Mesodermal cell (in vitro differentiated cells): ENCODE data around the gene PTPRN2.

Experiments
- H3K27ac ChIP-seq: 2 replicates; pipeline ENCODE4 v1.7.0; 2013; ENCODE audit warnings: mild to moderate bottlenecking, low read depth, low read length, moderate library complexity; ENCODE audit not compliant: severe bottlenecking
- H3K36me3 ChIP-seq: 2 replicates; pipeline ENCODE4 v1.7.1; 2013; ENCODE audit warnings: mild to moderate bottlenecking, low read length, moderate library complexity; ENCODE audit not compliant: control insufficient read depth, insufficient read depth
- H3K4me1 ChIP-seq: one replicate; pipeline ENCODE4 v1.7.1; 2013; ENCODE audit warnings: mild to moderate bottlenecking, low read length; ENCODE audit not compliant: insufficient read depth, control insufficient read depth, poor library complexity, severe bottlenecking
- H3K4me3 ChIP-seq: 2 replicates; pipeline ENCODE4 v1.7.0; 2013; ENCODE audit warnings: low read length, control low read depth, mild to moderate bottlenecking; ENCODE audit not compliant: insufficient read depth, poor library complexity, severe bottlenecking; ENCODE audit errors: extremely low read depth
- H3K9me3 ChIP-seq: 2 replicates; pipeline ENCODE4 v1.7.1; 2013; ENCODE audit warnings: mild to moderate bottlenecking, low read length, moderate library complexity; ENCODE audit not compliant: control insufficient read depth
- WGBS, 2 experiments: methylation state at CpG; one replicate each; pipeline ENCODE4 v1.1.5; 2013; ENCODE audit warnings: missing lambda C conversion rate in 2 of 2; ENCODE audit not compliant: insufficient coverage in 2 of 2; 5-methylcytosine and 5-hydroxymethylcytosine counted together

Gene PTPRN2

DNA sequence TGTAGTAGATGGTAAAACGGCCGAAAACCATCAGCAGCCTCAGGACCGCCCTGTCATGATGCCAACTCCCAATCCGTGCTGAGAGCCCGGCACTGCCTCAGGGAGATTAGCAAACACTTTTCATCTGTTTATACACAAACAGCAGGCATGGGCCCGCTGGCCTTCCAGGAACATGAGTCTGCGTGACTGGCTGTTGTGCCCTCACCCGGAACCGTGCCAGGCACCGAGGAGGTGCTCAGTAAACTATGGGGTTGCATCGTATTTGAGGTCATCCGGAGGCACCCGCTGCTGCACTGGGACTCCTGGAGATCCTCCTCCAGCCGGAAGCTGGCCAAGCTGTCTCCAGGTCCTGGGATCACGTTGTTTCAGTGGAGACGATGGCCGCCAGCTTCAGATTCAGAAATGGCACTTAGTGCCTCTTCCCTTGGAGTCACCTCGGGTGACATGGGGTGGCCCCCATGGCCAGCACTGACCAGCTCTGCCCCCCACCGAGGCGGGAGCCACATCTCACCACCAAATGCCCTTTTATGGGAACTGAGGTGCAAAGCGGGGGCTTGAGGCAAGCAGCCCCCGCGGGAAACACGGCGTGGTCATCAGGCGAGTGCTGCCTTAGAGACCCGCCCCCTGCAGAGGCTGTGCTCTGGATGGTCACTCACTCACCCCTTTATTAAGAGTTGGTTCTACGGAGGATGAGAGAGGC is 585.9 kb downstream of the PTPRN2 start:
- Histone ChIP-seq H3K36me3 (no peaks in the 10 kb centered on the region), H3K4me3 (no peak overlapping the region), H3K27ac (no peak overlapping the region), H3K9me3 (peaks cover 60% of the 10 kb centered on the region), H3K4me1 (no peaks in the 10 kb centered on the region)
- 86 to 91% methylated on average over 21 to 26 of the region's 28 CpGs for WGBS, 2 experiments

DNA sequence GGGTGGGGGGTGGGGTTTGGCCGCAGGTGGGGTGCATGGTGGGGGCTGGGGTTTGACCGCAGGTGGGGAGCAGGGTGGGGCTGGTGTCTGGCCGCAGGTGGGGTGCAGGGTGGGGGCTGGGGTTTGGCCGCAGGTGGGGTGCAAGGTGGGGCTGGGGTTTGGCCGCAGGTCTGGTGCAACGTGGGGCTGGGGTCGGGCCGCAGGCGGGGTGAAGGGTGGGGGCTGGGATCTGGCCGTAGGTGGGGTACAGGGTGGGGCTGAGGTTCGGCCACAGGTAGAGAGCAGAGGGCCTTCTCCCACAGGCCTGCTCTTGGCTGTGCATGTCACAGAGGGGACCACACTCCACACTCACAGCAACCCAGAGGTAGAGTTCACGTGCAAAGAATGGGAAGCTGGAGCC is 586.6 kb downstream of the PTPRN2 start:
- no peak overlapping the region for H3K27ac ChIP-seq
- no peaks in the 10 kb centered on the region for H3K36me3 ChIP-seq
- H3K4me3 ChIP-seq, result no peak overlapping the region
- H3K9me3 ChIP-seq, result peaks cover 60% of the 10 kb centered on the region
- WGBS, 2 experiments, result 87% methylated on average over 7 of the region's 12 CpGs; no CpG with 5 or more reads in 1 of the 2 experiments
- H3K4me1 ChIP-seq, result no peaks in the 10 kb centered on the region

GRCh38 chr7:158000160-158000559 is 587.5 kb downstream of the PTPRN2 start:
- no peak overlapping the region for H3K27ac ChIP-seq
- no peak overlapping the region for H3K4me3 ChIP-seq
- 63 to 83% methylated on average over 1 to 4 of the region's 6 CpGs for WGBS, 2 experiments
- peaks cover 59% of the 10 kb centered on the region for H3K9me3 ChIP-seq
- no peaks in the 10 kb centered on the region for H3K4me1 ChIP-seq
- no peaks in the 10 kb centered on the region for H3K36me3 ChIP-seq

- no peaks in the 10 kb centered on the region for H3K36me3 ChIP-seq
- no peaks in the 10 kb centered on the region for H3K4me1 ChIP-seq
- 69 to 70% methylated on average over 18 to 23 of the region's 24 CpGs for WGBS, 2 experiments
- H3K4me3 ChIP-seq, result no peak overlapping the region
- peaks cover 62% of the 10 kb centered on the region for H3K9me3 ChIP-seq
- no peak overlapping the region for H3K27ac ChIP-seq
Measured at GRCh38 chr7:157998884-157999552, 588.6 kb downstream of the PTPRN2 start.

GRCh38 chr7:157997471-157997870 is 590.2 kb downstream of the PTPRN2 start:
- Histone ChIP-seq H3K4me3 (no peak overlapping the region), H3K27ac (no peak overlapping the region), H3K9me3 (peaks cover 63% of the 10 kb centered on the region), H3K4me1 (no peaks in the 10 kb centered on the region), H3K36me3 (no peaks in the 10 kb centered on the region)
- 48 to 83% methylated on average over 1 to 5 of the region's 5 CpGs for WGBS, 2 experiments

DNA sequence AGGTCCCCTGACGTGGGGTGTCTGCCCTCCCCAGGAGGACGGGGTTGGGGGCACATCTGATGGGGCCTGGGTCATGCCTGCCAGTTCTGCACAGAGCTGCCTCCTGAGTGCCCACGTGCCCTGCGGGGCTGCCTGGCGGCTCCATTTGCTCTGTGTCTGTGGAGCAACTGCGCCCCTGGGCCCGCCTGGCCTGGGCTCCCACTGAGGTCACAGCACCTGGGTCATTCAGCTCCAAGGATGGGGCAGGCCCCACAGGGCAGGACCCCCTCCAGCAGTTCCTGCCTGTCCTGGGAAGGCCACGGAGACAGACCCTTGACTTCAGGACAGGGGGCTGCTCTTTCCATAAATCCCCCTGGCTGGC is 590.6 kb downstream of the PTPRN2 start:
- peaks cover 63% of the 10 kb centered on the region for H3K9me3 ChIP-seq
- H3K27ac ChIP-seq, result no peak overlapping the region
- H3K4me1 ChIP-seq, result no peaks in the 10 kb centered on the region
- WGBS, 2 experiments, result 81 to 82% methylated on average over 8 of the region's 8 CpGs
- H3K36me3 ChIP-seq, result no peaks in the 10 kb centered on the region
- H3K4me3 ChIP-seq, result no peak overlapping the region

DNA sequence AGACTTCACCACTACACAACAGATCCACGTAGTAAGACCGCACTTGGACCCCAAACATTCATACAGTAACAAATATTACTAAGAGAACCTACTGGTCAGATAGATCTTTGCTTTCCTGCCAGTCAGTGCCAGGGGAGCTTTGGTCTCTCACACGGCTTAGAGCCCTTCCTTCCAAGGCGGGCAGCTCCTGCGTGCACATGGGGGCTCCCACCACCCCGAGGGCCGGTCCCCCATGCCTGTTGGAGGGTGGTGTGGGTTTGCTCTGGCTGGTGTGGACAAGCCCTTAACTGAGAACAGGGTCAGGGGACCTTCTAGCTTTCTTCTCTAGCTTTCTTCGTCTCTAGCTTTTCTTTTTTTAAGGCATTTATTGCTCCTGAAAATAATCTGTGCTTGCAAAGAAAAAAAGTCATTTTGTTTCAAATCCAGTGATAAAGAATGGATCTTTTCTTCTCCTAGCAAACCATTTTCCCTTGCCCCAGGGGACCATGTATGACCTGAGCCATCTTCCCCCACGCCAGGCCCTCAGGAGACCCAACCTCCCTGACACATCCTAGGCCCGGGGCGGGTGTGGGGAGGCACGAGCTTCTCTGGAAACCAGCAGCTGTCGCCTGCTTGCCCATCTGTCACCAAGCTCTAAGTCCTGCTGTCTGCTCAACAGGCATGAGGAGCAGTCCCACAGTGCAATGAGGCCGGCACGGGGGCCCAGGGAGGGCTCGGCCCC is 591.1 kb downstream of the PTPRN2 start:
- Histone ChIP-seq H3K27ac (no peak overlapping the region), H3K4me1 (no peaks in the 10 kb centered on the region), H3K4me3 (no peak overlapping the region), H3K36me3 (no peaks in the 10 kb centered on the region), H3K9me3 (peaks cover 63% of the 10 kb centered on the region)
- 80 to 91% methylated on average over 8 to 14 of the region's 16 CpGs for WGBS, 2 experiments

DNA sequence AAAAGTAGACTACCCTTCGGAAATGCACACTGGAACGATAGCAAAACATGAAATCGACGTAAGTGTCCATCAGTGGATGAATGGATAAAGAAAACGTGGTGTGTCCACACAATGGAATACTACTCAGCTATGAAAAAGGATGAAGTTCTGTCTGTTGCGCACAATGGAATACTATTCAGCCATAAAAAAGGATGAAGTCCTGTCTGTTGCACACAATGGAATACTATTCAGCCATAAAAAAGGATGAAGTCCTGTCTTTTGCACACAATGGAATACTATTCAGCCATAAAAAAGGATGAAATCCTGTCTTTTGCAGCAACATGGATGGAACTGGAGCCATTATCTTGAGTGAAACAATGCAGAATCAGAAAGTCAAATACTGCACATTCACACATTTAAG is 591.8 kb downstream of the PTPRN2 start:
- Histone ChIP-seq H3K4me3 (no peak overlapping the region), H3K9me3 (peaks cover 67% of the 10 kb centered on the region), H3K4me1 (no peaks in the 10 kb centered on the region), H3K36me3 (no peaks in the 10 kb centered on the region), H3K27ac (no peak overlapping the region)
- 83 to 84% methylated on average over 5 to 6 of the region's 6 CpGs for WGBS, 2 experiments

- no peak overlapping the region for H3K4me3 ChIP-seq
- H3K4me1 ChIP-seq, result no peaks in the 10 kb centered on the region
- H3K27ac ChIP-seq, result no peak overlapping the region
- WGBS, 2 experiments, result 84 to 87% methylated on average over 7 to 11 of the region's 14 CpGs
- H3K9me3 ChIP-seq, result peaks cover 69% of the 10 kb centered on the region
- no peaks in the 10 kb centered on the region for H3K36me3 ChIP-seq
Measured at GRCh38 chr7:157994319-157994718, 593.3 kb downstream of the PTPRN2 start.

GRCh38 chr7:157993406-157994105 is 594.1 kb downstream of the PTPRN2 start:
- 76 to 85% methylated on average over 13 to 16 of the region's 18 CpGs for WGBS, 2 experiments
- no peaks in the 10 kb centered on the region for H3K4me1 ChIP-seq
- H3K36me3 ChIP-seq, result no peaks in the 10 kb centered on the region
- H3K9me3 ChIP-seq, result peaks cover 68% of the 10 kb centered on the region
- H3K27ac ChIP-seq, result no peak overlapping the region
- no peak overlapping the region for H3K4me3 ChIP-seq
